Adrenal gland (tissue), 12 donors: ENCODE results near the gene MMP24. TPM values are rescaled to one million over a fixed set of nuclear protein-coding genes. Genes with fewer than 3 reads are reported as not detected.
"Not testable (repeated sequence)": the region's sequence is repeated elsewhere in the genome, so short reads cannot be mapped to it uniquely, and the experiment has no call there.

ENCODE experiments used
- DNase-seq, 7 donors: peaks; one replicate each; pipeline ENCODE4 v3.0.0-alpha.2; 2019 to 2020
- H3K27ac ChIP-seq, 5 donors: fragments of 200-600 bp; sonication (generic) in 4 of 5; 1 replicate in 3 of 5; 2 replicates in 2 of 5; pipeline versions ENCODE4 v1.5.1 to v1.8.0; 2016 to 2020; ENCODE audit warnings: mild to moderate bottlenecking in 1 of 5
- H3K27me3 ChIP-seq: fragments of 200-600 bp; 2 replicates; pipeline ENCODE4 v1.8.0; 2021
- H3K36me3 ChIP-seq, 2 donors: fragments of 200-600 bp; replicated peaks in 1 of 2; 1 replicate in 1 of 2; 2 replicates in 1 of 2; pipeline versions ENCODE4 v1.5.1 to v1.8.0; 2018 to 2022
- H3K4me1 ChIP-seq, 2 donors: fragments of 200-600 bp; replicated peaks in 1 of 2; 1 replicate in 1 of 2; 2 replicates in 1 of 2; pipeline versions ENCODE4 v1.5.1 to v1.8.0; 2018 to 2021
- H3K4me3 ChIP-seq, 4 donors: fragments of 200-600 bp; sonication (generic) in 3 of 4; one replicate each; pipeline ENCODE4 v1.5.1; 2016 to 2018
- H3K9me3 ChIP-seq, 3 donors: fragments of 200-600 bp; sonication (generic) in 1 of 3; replicated peaks in 1 of 3; 1 replicate in 2 of 3; 2 replicates in 1 of 3; pipeline versions ENCODE4 v1.5.1 to v1.8.0; 2016 to 2021
- CTCF ChIP-seq, 6 experiments: fragments of 450-650 bp in 4 of 6; fragments of 200-600 bp in 2 of 6; sonication (generic) in 1 of 6; IDR thresholded peaks; 1 replicate in 5 of 6; 2 replicates in 1 of 6; pipeline versions ENCODE4 v1.5.1 to v1.8.0; 2016 to 2021; ENCODE audit warnings: antibody characterized with exemption in 6 of 6, mild to moderate bottlenecking in 2 of 6, moderate library complexity in 1 of 6
- POLR2A ChIP-seq, 2 donors: fragments of 450-650 bp; IDR thresholded peaks; one replicate each; pipeline ENCODE4 v1.6.1; 2017; ENCODE audit warnings: antibody characterized with exemption in 2 of 2, mild to moderate bottlenecking in 2 of 2, moderate library complexity in 1 of 2
- WGBS, 4 donors: extraction: QIAGEN DNeasy Blood & Tissue Kit in 2 of 4; methylation state at CpG; one replicate each; pipeline versions ENCODE4 v1.1.5 to v1.1.7; 2013 to 2017; 5-methylcytosine and 5-hydroxymethylcytosine counted together
- intact Hi-C, 2 donors: fragments of 100-400 bp; cut with DNase I; formaldehyde crosslinking; loops; one replicate each; pipeline versions ENCODE4 v1.14.1 to v1.15.0; 2022 to 2023
- polyA plus RNA-seq, 3 donors: library from polyadenylated mRNA; stranded (reverse); fragments of 200-250 nt in 2 of 3; fragments of 350-450 nt in 1 of 3; fragmentation: Illumina TruSeq in 1 of 3; extraction: RNeasy Lipid Tissue Mini Kit (QIAGEN cat#74804) in 1 of 3; gene quantifications; one replicate each; pipeline ENCODE4 v1.2.3, GENCODE V29; 2013 to 2014
- total RNA-seq, 9 donors: library from RNA; depleted of rRNA in 4 of 9; stranded (reverse); fragments of >200 nt in 4 of 9; fragments of 120-200 nt in 1 of 9; fragmentation: NEBNext Ultra II Directional in 1 of 9; extraction: Animal tissue kit (Norgen Biotek cat#: 25700) in 1 of 9; gene quantifications; one replicate each; pipeline versions ENCODE4 v1.1.0 to v1.2.4, GENCODE V29; 2013 to 2023
- donor health status: healthy with polysubstance abuse.
- donor health status: Bipolar disorder and iron deficiency.
- donor health status: DM: yes; HTN: yes; CAD: no.
- donor health status: DM: no; HTN: no; CAD: no.
- donor health status: DM: no; HTN: no; CAD: no.
- donor health status: DM: yes; HTN: yes; CAD: no.

MMP24 gene
- total and polyA plus RNA-seq, 12 donors, result 0.09 to 2.3 (median 1.3) TPM

- H3K36me3 ChIP-seq, result no peaks in the 10 kb centered on the region
- no peaks in the 10 kb centered on the region for H3K9me3 ChIP-seq
- no peak for DNase-seq
- H3K27ac ChIP-seq, result no peak overlapping the region
- H3K27me3 ChIP-seq, result no peaks in the 10 kb centered on the region
- TF ChIP-seq POLR2A (IDR thresholded peaks at IDR 0.05) (no peak), CTCF (IDR thresholded peaks at IDR 0.05) (no peak)
- no peak overlapping the region for H3K4me3 ChIP-seq
- intact Hi-C loops, result no loop called here
- no peaks in the 10 kb centered on the region for H3K4me1 ChIP-seq
Measured at GRCh38 chr20:35181731-35182130, 44.8 kb upstream of the MMP24 start.

DNA sequence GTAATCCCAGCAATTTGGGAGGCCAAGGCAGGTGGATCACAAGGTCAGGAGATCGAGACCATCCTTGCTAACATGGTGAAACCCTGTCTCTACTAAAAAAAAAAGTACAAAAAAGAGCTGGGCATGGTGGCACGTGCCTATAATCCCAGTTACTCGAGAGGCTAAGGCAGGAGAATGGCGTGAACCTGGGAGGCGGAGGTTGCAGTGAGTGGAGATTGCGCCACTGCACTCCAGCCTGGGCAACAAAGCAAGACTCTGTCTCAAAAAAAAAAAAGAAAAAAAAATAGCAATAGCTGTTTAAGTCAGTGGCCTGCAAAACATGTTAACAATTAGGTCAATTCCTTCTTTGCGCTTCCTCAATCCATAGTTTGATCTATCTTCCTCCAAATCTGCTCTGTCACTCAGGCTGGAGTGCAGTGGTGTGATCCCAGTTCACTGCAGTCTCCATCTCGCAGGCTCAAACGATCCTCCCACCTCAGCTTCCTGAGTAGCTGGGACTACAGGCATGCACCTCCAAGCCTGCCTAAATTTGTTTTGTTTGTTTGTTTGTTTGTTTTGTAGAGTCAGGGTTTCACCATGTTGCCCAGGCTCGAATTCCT is 39.7 kb upstream of the MMP24 start:
- H3K27ac ChIP-seq, H3K4me1 ChIP-seq, intact Hi-C loops, H3K9me3 ChIP-seq, H3K4me3 ChIP-seq, H3K27me3 ChIP-seq, DNase-seq, H3K36me3 ChIP-seq: not testable (repeated sequence)
- 92 to 94% (median 93%) methylated on average over 10 of the region's 10 CpGs for WGBS, 4 donors

GRCh38 chr20:35187584-35188190 is 38.8 kb upstream of the MMP24 start:
- DNase-seq, result no peak
- Histone ChIP-seq H3K27me3 (no peaks in the 10 kb centered on the region), H3K9me3 (no peaks in the 10 kb centered on the region), H3K4me3 (no peak overlapping the region), H3K27ac (no peak overlapping the region), H3K36me3 (no peaks in the 10 kb centered on the region), H3K4me1 (peaks cover 0 to 3% of the 10 kb centered on the region in 2 donors)
- WGBS, 4 donors, result 76 to 83% (median 81%) methylated on average over 5 of the region's 5 CpGs
- intact Hi-C loops, result no loop called here
- no peak for TF ChIP-seq POLR2A (IDR thresholded peaks at IDR 0.05)
- TF ChIP-seq CTCF (IDR thresholded peaks at IDR 0.05), result no peak

DNA sequence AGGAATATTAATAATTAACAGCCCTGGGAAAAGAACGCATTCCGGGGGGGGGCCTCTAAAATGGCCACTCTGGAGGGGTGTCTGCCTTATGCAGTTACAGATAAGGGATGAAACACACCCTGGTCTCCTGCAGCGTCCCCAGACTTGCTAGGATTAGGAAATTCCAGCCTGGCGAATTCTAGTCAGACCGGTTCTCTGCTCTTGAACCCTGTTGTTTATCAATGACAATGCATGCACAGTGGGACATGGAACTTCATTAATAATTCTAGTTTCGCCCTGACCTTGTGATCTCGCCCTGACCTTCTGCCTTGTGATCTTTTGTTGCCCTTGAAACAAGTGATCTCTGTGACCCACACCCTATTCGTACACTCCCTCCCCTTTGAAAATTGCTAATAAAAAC is 37.3 kb upstream of the MMP24 start:
- H3K4me1 ChIP-seq, H3K27me3 ChIP-seq, H3K9me3 ChIP-seq, H3K27ac ChIP-seq, DNase-seq, intact Hi-C loops, H3K4me3 ChIP-seq, H3K36me3 ChIP-seq: not testable (repeated sequence)
- WGBS, 4 donors, result 65 to 86% (median 81%) methylated on average over 7 to 8 of the region's 8 CpGs

- H3K4me3 ChIP-seq, result no peak overlapping the region
- peaks cover 0 to 4% of the 10 kb centered on the region in 2 donors for H3K4me1 ChIP-seq
- TF ChIP-seq POLR2A (IDR thresholded peaks at IDR 0.05), result no peak
- TF ChIP-seq CTCF (IDR thresholded peaks at IDR 0.05), result no peak
- WGBS, 4 donors, result 64 to 91% (median 85%) methylated on average over 6 of the region's 6 CpGs
- H3K27me3 ChIP-seq, result no peaks in the 10 kb centered on the region
- no peaks in the 10 kb centered on the region for H3K9me3 ChIP-seq
- H3K27ac ChIP-seq, result peak overlapping the region in 1 of 5 donors; percentile 15
- intact Hi-C loops, result no loop called here
- no peaks in the 10 kb centered on the region for H3K36me3 ChIP-seq
- no peak for DNase-seq
Measured at GRCh38 chr20:35190556-35190955, 35.9 kb upstream of the MMP24 start.
